GM12878 (cell line): Measurements from ENCODE around the gene NAA25. TPM values are rescaled to one million over a fixed set of nuclear protein-coding genes. Genes with fewer than 3 reads are reported as not detected.

Experiments
- ATAC-seq: fragments of 200-7000 bp; cut with Tn5 transposase; 3 replicates; pipeline ENCODE4 v1.9.1; 2020; ENCODE audit warnings: mild to moderate bottlenecking, moderate library complexity
- BruUV-seq: library from RNA; stranded (reverse); fragments of 400-500 nt; replicated peaks from 2 replicates; lab custom pipeline; 2021; lab: Mats Ljungman, UMichigan
- CTCF ChIA-PET: fragments of 300-600 bp; sonication (Branson Sonifier 250); formaldehyde crosslinking; extraction: SDS; loops from one replicate; lab custom pipeline; 2021; ENCODE audit warnings: inconsistent platforms; lab: Yijun Ruan, JAX
- POLR2A ChIA-PET: fragments of 350-600 bp; formaldehyde crosslinking; extraction: SDS; loops from one replicate; lab custom pipeline; 2021; ENCODE audit warnings: inconsistent platforms; lab: Charles Lee
- RAD21 ChIA-PET: fragments of 300-600 bp; sonication (Branson Sonifier 250); formaldehyde crosslinking; loops from one replicate; lab custom pipeline; 2023; ENCODE audit warnings: antibody characterized with exemption; ENCODE audit not compliant: unreplicated experiment; lab: Charles Lee
- SMC1A ChIA-PET: fragments of 300-600 bp; sonication (Branson Sonifier 250); formaldehyde crosslinking; loops from one replicate; lab custom pipeline; 2023; ENCODE audit not compliant: unreplicated experiment, uncharacterized antibody; lab: Charles Lee
- DNase-seq: peaks from one replicate; pipeline ENCODE4 v3.0.0-alpha.2; 2011; ENCODE audit warnings: low read depth, low spot score
- FAIRE-seq: peaks from 3 replicates; lab custom pipeline; 2011; peaks lifted over from hg19 to GRCh38; lab: Jason Lieb, UNC
- H2AFZ ChIP-seq: 2 replicates; pipeline ENCODE4 v1.6.0; 2011; ENCODE audit warnings: low read depth, low read length, control low read depth; ENCODE audit not compliant: control insufficient read depth
- H3K27ac ChIP-seq: 2 replicates; pipeline ENCODE4 v1.5.1; 2011; ENCODE audit warnings: control low read depth; ENCODE audit not compliant: control insufficient read depth, insufficient read depth
- H3K27me3 ChIP-seq, 2 experiments: replicated peaks in 1 of 2; 2 replicates each; pipeline versions ENCODE4 v1.6.0 to v1.6.1; 2011; ENCODE audit warnings: low read length in 1 of 2; ENCODE audit not compliant: control insufficient read depth in 2 of 2, insufficient read depth in 2 of 2
- H3K36me3 ChIP-seq, 2 experiments: 2 replicates each; pipeline ENCODE4 v1.5.1; 2011; ENCODE audit warnings: low read length in 1 of 2; ENCODE audit not compliant: control insufficient read depth in 2 of 2, insufficient read depth in 2 of 2
- H3K4me1 ChIP-seq: 2 replicates; pipeline ENCODE4 v1.6.1; 2011; ENCODE audit warnings: mild to moderate bottlenecking, low read length, moderate library complexity, mixed read lengths; ENCODE audit not compliant: control insufficient read depth, insufficient read depth
- H3K4me2 ChIP-seq: 2 replicates; pipeline ENCODE4 v1.6.0; 2011; ENCODE audit warnings: control low read depth; ENCODE audit not compliant: control insufficient read depth, insufficient read depth
- H3K4me3 ChIP-seq: fragments of 200-600 bp; sonication (generic); 2 replicates; pipeline ENCODE4 v1.5.1; 2016
- H3K79me2 ChIP-seq: 2 replicates; pipeline ENCODE4 v1.6.0; 2011; ENCODE audit warnings: low read length; ENCODE audit not compliant: control insufficient read depth, insufficient read depth
- H3K9ac ChIP-seq: 2 replicates; pipeline ENCODE4 v1.8.0; 2011; ENCODE audit warnings: low read length, control low read depth, mixed read lengths; ENCODE audit not compliant: control insufficient read depth, insufficient read depth
- H3K9me3 ChIP-seq: replicated peaks from 3 replicates; pipeline ENCODE4 v1.5.1; 2011; ENCODE audit warnings: mild to moderate bottlenecking, low read length; ENCODE audit not compliant: control insufficient read depth, insufficient read depth
- H4K20me1 ChIP-seq: 2 replicates; pipeline ENCODE4 v1.6.0; 2011; ENCODE audit not compliant: control insufficient read depth, insufficient read depth
- BCL11A ChIP-seq: IDR thresholded peaks from 2 replicates; pipeline ENCODE4 v1.6.1; 2011; ENCODE audit warnings: low read depth, low read length
- CBX5 ChIP-seq: sonication (generic); IDR thresholded peaks from 2 replicates; pipeline ENCODE4 v1.6.1; 2016; ENCODE audit warnings: low read depth, moderate library complexity, mild to moderate bottlenecking, inconsistent platforms
- FOXM1 ChIP-seq: IDR thresholded peaks from 2 replicates; pipeline ENCODE4 v1.6.1; 2012; ENCODE audit warnings: low read depth, mild to moderate bottlenecking, inconsistent platforms, low read length, moderate library complexity
- JUND ChIP-seq: IDR thresholded peaks from 2 replicates; pipeline ENCODE4 v1.6.1; 2012; ENCODE audit warnings: low read depth, mild to moderate bottlenecking, low read length, improper control_type of control experiment, moderate library complexity
- MLLT1 ChIP-seq: fragments of 450-650 bp; IDR thresholded peaks from 2 replicates; pipeline ENCODE4 v1.6.1; 2016; ENCODE audit warnings: mild to moderate bottlenecking
- RFX5 ChIP-seq: IDR thresholded peaks from 2 replicates; pipeline ENCODE4 v1.6.1; 2011; ENCODE audit warnings: low read depth, low read length, improper control_type of control experiment
- SMAD1 ChIP-seq: fragments of 450-650 bp; IDR thresholded peaks from 2 replicates; pipeline ENCODE4 v1.6.1; 2018; ENCODE audit warnings: mild to moderate bottlenecking, low read depth; ENCODE audit not compliant: partially characterized antibody
- SMAD5 ChIP-seq: IDR thresholded peaks from 2 replicates; pipeline ENCODE4 v1.6.1; 2016; ENCODE audit warnings: antibody characterized with exemption, low read depth
- SMARCA5 ChIP-seq: fragments of 450-650 bp; IDR thresholded peaks from 2 replicates; pipeline ENCODE4 v1.6.1; 2017; ENCODE audit warnings: mild to moderate bottlenecking
- TARDBP ChIP-seq: IDR thresholded peaks from 2 replicates; pipeline ENCODE4 v1.6.1; 2016; ENCODE audit warnings: borderline replicate concordance
- ZBTB33 ChIP-seq: fragments of 450-650 bp; IDR thresholded peaks from 2 replicates; pipeline ENCODE4 v1.6.1; 2017; ENCODE audit warnings: mild to moderate bottlenecking
- ZNF274 ChIP-seq: IDR thresholded peaks from one replicate; pipeline ENCODE4 v1.8.0; 2011; ENCODE audit not compliant: insufficient read length, insufficient read depth
- WGBS: methylation state at CpG from one replicate; pipeline ENCODE4 v1.1.6; 2016; ENCODE audit warnings: low lambda C conversion rate; ENCODE audit not compliant: insufficient replicate concordance, insufficient coverage; ENCODE audit errors: missing lambda C conversion rate; 5-methylcytosine and 5-hydroxymethylcytosine counted together
- in situ Hi-C: fragments of 300-500 bp; cut with MboI; formaldehyde crosslinking; loops from 9 replicates; pipeline ENCODE4 v1.14.3; 2018; ENCODE audit warnings: mixed read lengths
- intact Hi-C: fragments of 100-400 bp; cut with micrococcal nuclease; formaldehyde crosslinking; loops from one replicate; pipeline ENCODE4 v1.14.2; 2022; ENCODE audit not compliant: unreplicated experiment
- polyA plus RNA-seq, 11 experiments: library from polyadenylated mRNA; depleted of rRNA in 4 of 11; unstranded in 6 of 11; stranded (reverse) in 5 of 11; fragments of >200 nt; fragmentation: Nextera tagmentation in 4 of 11; fragmentation: Illumina TruSeq in 1 of 11; extraction: Ambion mirVana in 4 of 11; extraction: Trizol in 1 of 11; gene quantifications; 1 replicate in 1 of 11; 2 replicates in 10 of 11; pipeline versions ENCODE4 v1.2.1 to v1.2.3, GENCODE V29; 2011 to 2016; ENCODE audit warnings: inconsistent platforms in 2 of 11, missing spikeins in 2 of 11, low read depth in 1 of 11
- total RNA-seq, 4 experiments: library from RNA; depleted of rRNA in 3 of 4; stranded (reverse); fragments of >200 nt in 3 of 4; fragmentation: Illumina TruSeq in 1 of 4; extraction: Trizol in 1 of 4; gene quantifications; 2 replicates each; pipeline versions ENCODE4 v1.2.1 to v1.2.3, GENCODE V29; 2013 to 2021
- TF ChIP-seq, protein P1 (sequence below): IDR thresholded peaks from 2 replicates; pipeline ENCODE4 v1.6.1; 2012; ENCODE audit warnings: improper control_type of control experiment, low read depth, low read length; ENCODE audit not compliant: insufficient replicate concordance
- TF ChIP-seq, protein P2 (sequence below): fragments of 450-650 bp; conservative IDR thresholded peaks from 2 replicates; pipeline ENCODE4 v1.6.1; 2017; ENCODE audit warnings: mild to moderate bottlenecking, moderate library complexity

The NAA25 gene
- total and polyA plus RNA-seq, 10 of the 15 experiments (the other 5 are each of a cell fraction or from before 2014, with no cell fraction given): 15.0 to 39.2 (median 29.4) TPM

GRCh38 chr12:111998015-111998414, 110.6 kb downstream of the NAA25 start:
- ChIA-PET SMC1A (interaction anchor here (0.9 to 1.4 kb wide), 3 partner anchors 14 to 25 kb away, joined by 3 read pairs; no protein-coding TSS in a partner anchor), RAD21 (interaction anchor here (0.8 to 2.7 kb wide), 5 partner anchors 10 to 53 kb away, joined by 3 to 14 read pairs (median 5); partner anchors contain the start of genes ERP29 and TMEM116), CTCF (interaction anchor here (1.5 to 3.0 kb wide), 3 partner anchors 8 to 53 kb away, joined by 6 to 17 read pairs (median 7); partner anchors contain the start of genes ERP29 and TMEM116), POLR2A (interaction anchor here (0.7 to 1.2 kb wide), 3 partner anchors 12 to 16 kb away, joined by 3 to 4 read pairs (median 3); partner anchors contain the start of genes ERP29 and TMEM116)
- Histone ChIP-seq H3K4me3 (no peak overlapping the region), H3K27ac (no peak overlapping the region), H3K9me3 (no peaks in the 10 kb centered on the region), H3K79me2 (no peaks in the 10 kb centered on the region), H3K4me1 (peaks cover 20% of the 10 kb centered on the region), H4K20me1 (no peaks in the 10 kb centered on the region), H2AFZ (no peak overlapping the region), H3K27me3 (no peaks in the 10 kb centered on the region), H3K9ac (no peak overlapping the region), H3K4me2 (no peak overlapping the region), H3K36me3 (no peaks in the 10 kb centered on the region)
- no TSS peak for BruUV-seq
- in situ Hi-C loops: no loop called here
- WGBS: 96% methylated on average over 4 of the region's 4 CpGs
- no peak for ATAC-seq
- intact Hi-C loops: no loop called here
- FAIRE-seq: no peak
- no peak for DNase-seq
- TF ChIP-seq ZNF274: no peak
- no peak for TF ChIP-seq SMAD1
- no peak for TF ChIP-seq JUND
- TF ChIP-seq BCL11A: no peak
- TF ChIP-seq ZBTB33: no peak
- no peak for TF ChIP-seq MLLT1
- TF ChIP-seq FOXM1: no peak
- TF ChIP-seq, protein P1, sequence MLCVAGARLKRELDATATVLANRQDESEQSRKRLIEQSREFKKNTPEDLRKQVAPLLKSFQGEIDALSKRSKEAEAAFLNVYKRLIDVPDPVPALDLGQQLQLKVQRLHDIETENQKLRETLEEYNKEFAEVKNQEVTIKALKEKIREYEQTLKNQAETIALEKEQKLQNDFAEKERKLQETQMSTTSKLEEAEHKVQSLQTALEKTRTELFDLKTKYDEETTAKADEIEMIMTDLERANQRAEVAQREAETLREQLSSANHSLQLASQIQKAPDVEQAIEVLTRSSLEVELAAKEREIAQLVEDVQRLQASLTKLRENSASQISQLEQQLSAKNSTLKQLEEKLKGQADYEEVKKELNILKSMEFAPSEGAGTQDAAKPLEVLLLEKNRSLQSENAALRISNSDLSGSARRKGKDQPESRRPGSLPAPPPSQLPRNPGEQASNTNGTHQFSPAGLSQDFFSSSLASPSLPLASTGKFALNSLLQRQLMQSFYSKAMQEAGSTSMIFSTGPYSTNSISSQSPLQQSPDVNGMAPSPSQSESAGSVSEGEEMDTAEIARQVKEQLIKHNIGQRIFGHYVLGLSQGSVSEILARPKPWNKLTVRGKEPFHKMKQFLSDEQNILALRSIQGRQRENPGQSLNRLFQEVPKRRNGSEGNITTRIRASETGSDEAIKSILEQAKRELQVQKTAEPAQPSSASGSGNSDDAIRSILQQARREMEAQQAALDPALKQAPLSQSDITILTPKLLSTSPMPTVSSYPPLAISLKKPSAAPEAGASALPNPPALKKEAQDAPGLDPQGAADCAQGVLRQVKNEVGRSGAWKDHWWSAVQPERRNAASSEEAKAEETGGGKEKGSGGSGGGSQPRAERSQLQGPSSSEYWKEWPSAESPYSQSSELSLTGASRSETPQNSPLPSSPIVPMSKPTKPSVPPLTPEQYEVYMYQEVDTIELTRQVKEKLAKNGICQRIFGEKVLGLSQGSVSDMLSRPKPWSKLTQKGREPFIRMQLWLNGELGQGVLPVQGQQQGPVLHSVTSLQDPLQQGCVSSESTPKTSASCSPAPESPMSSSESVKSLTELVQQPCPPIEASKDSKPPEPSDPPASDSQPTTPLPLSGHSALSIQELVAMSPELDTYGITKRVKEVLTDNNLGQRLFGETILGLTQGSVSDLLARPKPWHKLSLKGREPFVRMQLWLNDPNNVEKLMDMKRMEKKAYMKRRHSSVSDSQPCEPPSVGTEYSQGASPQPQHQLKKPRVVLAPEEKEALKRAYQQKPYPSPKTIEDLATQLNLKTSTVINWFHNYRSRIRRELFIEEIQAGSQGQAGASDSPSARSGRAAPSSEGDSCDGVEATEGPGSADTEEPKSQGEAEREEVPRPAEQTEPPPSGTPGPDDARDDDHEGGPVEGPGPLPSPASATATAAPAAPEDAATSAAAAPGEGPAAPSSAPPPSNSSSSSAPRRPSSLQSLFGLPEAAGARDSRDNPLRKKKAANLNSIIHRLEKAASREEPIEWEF: no peak
- TF ChIP-seq TARDBP: no peak
- TF ChIP-seq RFX5: no peak
- TF ChIP-seq SMARCA5: no peak
- no peak for TF ChIP-seq CBX5
- TF ChIP-seq, protein P2, sequence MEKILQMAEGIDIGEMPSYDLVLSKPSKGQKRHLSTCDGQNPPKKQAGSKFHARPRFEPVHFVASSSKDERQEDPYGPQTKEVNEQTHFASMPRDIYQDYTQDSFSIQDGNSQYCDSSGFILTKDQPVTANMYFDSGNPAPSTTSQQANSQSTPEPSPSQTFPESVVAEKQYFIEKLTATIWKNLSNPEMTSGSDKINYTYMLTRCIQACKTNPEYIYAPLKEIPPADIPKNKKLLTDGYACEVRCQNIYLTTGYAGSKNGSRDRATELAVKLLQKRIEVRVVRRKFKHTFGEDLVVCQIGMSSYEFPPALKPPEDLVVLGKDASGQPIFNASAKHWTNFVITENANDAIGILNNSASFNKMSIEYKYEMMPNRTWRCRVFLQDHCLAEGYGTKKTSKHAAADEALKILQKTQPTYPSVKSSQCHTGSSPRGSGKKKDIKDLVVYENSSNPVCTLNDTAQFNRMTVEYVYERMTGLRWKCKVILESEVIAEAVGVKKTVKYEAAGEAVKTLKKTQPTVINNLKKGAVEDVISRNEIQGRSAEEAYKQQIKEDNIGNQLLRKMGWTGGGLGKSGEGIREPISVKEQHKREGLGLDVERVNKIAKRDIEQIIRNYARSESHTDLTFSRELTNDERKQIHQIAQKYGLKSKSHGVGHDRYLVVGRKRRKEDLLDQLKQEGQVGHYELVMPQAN: no peak
- no peak for TF ChIP-seq SMAD5
